DLD1 (cell line): Measurements from ENCODE around the gene RBMS1.

Experiments
- in situ Hi-C: cut with HindIII; loops from 2 replicates; pipeline ENCODE4 v1.10.0; 2017; ENCODE audit warnings: low sequenced_read_pairs

The RBMS1 gene

DNA sequence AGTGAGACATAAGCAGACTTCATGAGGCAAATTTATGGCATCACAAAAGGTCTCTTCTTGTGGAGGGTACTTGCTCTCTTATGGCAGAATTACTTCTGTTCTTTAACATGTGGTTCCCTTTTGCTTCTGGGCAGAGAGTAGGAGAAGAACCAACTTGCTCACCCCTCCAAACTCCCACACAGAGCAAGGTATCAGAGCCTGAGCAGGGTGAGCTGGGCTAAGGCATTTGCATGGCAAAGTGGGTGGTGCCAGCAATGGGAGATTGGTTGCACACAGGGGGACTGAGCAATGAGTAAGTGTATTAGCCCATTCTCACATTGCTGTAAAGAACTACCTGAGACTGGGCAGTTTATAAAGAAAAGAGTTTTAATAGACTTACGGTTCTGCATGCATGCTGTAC, 229.3 kb downstream of the RBMS1 start:
- in situ Hi-C loops, result no loop called here

DNA sequence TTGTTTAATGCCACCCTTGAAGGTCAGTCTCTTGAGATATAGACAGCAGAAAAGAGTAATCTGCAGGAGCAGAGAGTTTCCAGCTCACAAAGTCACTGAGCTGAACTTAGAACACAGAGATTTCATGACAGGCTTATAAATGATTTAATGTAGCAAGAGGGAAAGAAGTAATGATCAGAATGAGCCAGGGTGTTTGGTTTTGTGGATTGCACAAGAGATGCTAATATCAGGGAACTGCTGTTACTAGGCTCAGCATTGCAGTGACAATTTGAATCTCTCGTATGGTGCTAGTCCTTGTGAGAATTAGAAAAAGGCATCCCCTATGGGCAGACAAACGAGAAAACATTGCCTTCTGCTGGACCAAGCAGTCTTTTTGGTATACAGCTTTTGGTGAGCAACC, 231.9 kb downstream of the RBMS1 start:
- in situ Hi-C loops, result no loop called here

DNA sequence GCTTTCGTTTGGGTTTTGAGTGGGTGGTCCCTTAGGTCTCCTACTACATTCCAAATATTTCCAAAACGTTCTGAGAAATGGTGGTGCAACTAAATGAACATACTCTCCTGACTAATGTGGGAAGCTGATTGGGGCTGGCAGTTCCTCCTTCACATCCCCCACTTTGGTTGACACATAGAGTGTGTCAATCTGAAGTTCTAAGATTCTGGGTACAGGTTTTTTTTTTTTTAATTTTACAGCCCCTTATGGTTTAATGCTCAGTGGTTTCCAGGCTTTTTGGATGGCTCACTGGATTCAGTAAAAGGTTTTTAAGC, 235.2 kb downstream of the RBMS1 start:
- in situ Hi-C loops, result no loop called here

DNA sequence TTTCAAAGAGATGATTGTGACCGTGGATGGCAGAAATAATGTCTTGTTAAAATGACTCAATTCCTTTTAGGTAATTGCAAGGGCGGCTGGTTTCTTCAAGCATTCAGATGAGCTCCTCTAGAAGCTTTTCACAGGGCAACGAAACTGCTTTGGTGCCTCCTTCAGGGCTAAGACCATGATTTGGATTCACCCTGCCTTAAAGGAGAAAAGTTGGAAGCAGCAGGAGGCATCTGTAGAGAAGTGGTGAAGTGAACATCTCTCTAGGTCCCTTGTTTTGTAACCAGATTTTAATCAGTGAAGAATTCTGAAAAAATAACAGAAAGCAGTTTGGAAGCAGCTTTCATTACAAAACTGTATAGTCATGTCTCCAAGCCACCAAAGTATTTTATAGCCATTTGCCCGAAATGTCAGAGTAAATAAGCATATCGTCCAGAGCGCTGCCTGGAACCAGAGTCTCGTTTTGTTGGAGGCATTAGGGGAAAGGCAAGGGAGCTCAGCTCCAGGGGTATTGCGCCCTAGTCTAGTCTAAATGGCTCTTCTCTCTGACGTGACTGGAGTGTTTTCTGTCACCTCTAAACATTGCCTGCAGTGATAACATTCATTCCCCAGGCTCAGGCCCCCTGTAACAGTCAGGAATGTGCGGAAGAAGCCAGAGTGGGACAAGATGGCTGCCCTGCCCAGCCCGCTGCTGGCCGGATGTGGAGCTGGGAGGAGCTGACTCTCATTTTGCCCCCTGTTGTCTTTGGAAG, 235.7 kb downstream of the RBMS1 start:
- in situ Hi-C loops, result no loop called here

DNA sequence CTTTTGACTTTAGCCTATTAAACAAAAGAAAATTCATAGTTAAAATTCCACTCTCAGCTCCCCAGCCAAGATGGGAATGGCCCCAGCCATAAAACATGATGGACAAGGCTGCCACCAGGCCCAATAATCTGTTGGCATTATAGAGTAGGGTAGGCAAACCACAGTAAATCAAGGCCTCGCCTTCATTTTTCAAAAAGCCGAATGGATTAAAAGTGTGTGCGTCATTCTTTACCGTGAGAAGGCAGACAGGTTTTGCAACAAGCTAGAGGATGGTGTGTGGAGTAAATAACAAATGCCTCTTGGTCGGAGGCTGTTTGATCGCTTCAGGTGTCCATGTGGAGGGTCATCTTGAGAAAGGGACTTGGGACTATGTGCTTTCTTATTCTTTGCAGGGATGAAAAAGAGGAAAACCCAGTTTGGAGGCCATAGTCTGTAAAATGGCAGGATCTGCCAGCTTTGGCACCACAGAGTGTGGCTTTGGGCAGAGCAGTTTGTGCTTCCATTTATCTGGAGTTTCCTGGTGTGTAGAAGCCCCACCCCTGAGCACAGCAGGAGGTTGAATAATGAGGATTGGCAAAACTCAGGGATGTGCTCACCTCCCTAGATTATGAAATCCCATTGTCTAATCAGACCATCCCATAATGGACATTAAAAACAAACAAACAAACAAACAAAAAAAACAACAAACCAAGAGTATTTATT, 236.4 kb downstream of the RBMS1 start:
- in situ Hi-C loops, result no loop called here

DNA sequence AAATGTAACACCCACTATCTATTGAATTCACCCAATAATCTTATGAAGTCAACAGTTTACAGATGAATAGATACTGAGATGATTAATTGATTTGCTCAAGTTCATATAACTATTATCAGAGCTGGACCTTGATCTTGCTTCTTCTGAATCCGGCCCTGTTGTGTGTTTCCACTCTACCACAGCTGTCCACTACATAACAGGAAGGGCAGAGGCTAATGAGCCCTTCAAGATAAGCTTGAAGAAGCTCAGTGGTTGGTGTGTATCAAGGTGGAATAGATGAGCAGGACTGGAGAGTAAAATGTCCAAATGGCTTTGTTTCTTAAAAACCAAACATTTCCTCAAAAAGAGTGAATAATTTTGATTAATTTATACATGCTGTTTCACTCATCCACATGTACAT, 237.1 kb downstream of the RBMS1 start:
- in situ Hi-C loops, result no loop called here

DNA sequence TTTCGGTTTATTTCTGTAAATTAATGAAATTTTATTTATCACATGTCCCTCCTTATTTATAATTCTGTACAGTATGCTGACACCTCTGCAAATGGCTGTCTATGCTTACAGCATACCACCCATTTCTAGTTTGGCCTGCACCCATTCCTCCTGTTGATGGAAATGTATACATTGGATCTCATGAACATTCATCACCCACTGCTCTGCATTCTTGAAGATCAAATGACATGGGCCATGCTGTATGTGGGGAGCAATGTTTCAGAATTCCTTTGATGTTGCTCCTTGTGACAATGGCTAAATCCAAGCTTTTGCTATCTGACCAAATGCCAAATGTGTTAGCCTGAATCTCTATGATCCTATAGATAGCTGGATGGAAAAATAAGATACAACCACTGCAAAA, 238.2 kb downstream of the RBMS1 start:
- in situ Hi-C loops, result no loop called here

DNA sequence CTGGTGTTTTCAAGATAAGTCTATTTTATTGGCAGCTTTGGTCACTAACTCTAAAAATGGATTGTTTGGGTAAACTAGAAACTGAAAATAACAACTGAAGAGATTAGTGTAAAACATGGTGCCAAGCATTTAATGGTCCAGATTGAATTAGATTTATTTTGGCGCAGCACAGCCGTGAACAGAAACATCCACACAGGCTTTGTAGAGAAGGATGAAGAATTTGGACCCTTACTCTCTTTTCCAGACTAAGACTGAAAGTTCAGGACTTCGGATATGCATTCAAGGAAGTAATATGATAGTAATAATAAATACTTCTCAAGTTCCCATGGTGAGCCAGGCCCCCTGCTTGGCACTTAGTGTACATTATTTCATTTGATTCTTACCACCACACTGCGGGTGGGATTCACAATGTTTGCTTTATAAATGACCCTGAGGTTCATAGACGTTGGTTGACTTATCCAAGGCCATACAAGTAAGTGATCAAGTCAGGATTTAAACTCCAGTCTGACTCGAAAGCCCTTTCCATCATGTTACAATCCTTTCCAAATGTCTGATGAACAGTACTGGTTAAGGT, 239.3 kb downstream of the RBMS1 start:
- in situ Hi-C loops, result no loop called here

DNA sequence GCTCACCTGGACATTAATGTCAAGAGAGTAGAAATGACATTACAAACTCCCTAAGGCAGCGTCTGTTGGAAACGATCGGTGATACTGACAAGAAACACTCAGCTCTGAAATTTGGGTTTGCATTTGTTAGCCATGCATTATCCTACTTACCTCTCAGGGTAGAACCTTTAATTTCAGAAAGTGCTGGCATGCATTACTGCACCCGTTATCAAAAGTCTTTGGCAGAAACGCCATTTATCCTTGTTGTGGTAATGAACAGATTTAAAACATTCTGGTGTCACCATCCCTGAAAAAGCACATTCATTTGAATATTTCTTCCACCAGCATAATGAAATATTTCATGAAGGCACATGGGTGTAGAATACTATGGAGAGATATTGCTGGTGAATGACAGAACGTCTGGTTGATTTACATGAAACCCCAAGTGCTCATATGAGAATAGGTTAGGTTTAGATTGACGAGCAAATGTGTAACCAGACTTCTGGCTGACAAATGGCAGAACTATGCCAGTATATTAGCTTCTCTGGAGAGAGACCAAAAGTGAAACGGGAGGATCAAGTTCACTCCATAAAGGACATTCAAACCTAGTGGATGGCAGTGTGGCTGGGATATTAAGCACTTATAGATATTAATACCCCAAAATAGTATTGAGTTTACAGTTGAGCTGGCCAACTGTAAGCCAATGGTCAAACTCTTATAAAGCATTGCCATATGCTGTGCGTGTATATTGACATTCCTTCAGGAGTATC, 240.0 kb downstream of the RBMS1 start:
- in situ Hi-C loops, result no loop called here

DNA sequence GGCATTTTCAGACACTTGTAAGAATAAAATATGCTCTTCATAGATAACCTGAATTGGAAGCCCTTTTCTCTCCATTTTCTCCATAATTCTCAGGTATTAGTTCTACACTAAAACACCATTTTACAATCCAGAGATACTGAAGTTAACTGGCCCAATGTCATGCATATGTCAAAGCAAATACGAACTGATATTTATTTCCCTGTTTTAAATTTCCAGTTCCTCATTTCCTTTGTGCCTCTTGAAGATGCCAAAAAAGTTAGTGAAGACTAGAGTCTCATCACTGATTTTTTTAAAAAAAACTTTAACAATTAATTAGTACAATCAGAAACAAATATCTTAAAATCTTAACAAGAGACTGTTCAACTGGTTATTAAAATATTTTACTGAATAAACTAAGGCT, 240.7 kb downstream of the RBMS1 start:
- in situ Hi-C loops, result no loop called here

DNA sequence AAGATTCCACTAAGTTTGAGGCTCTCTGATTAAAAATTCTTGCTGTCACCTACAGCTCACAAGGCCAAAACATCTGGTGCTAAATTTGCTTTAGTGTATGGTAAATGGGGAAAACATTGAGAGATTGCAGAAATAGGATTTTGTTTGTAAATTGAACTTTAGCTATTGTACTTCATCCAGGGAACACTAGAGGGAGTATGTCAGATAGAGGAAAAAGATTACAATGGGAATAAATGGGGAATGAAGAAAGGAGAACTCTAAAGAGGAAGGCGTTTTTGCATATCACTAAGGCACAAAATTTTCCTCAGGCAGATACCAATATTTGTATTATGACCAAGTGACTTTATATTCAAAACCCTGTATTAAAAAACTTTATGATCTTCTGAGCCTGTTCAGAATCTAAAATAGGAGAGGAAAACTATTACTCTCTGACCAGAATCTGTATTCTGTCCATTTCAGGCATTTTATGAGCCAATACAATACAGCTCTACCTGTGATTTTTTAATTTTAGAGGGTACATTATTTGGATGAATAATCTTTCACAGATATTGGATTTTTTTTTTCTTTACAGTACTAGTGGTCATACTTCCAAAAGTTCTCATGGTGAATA, 241.2 kb downstream of the RBMS1 start:
- in situ Hi-C loops, result no loop called here

DNA sequence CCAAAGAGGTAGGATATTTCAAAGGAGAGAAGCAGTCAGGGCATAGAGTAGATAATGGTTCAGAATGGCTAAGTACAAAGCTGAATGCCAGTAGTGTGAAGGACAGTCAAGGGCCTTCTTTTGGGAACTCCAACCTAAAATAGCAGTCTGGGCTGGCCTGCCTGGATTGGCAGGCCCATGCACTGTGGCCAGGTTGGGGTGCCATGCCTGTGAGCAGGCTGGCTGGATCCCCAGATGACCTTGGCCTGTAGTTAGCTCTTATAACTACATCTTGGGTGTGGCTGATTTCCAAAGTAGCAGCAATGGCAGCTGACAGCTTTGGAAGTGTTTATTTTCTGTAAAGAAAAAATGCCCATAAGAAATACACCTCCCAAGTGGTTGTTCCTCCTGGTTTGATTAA, 242.0 kb downstream of the RBMS1 start:
- in situ Hi-C loops, result no loop called here

DNA sequence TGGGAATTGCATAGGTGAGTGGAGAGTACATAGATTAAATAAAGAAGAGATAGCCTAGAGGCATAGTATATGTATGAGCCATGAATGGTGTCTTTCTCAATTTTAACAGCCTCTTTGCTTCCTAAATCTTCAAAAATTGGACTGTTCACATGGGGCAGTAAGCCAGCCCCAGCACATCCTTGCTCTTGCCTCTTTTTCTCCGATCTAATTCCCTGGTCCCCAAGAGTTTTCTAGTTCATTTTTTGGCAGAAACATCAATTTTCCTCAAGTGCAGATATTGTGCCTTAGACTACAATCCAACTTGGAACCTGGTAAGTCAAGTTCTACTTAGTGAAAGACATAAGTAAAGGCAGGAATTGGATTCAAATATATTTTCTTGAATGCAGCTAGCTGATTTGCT, 243.7 kb downstream of the RBMS1 start:
- in situ Hi-C loops, result no loop called here

DNA sequence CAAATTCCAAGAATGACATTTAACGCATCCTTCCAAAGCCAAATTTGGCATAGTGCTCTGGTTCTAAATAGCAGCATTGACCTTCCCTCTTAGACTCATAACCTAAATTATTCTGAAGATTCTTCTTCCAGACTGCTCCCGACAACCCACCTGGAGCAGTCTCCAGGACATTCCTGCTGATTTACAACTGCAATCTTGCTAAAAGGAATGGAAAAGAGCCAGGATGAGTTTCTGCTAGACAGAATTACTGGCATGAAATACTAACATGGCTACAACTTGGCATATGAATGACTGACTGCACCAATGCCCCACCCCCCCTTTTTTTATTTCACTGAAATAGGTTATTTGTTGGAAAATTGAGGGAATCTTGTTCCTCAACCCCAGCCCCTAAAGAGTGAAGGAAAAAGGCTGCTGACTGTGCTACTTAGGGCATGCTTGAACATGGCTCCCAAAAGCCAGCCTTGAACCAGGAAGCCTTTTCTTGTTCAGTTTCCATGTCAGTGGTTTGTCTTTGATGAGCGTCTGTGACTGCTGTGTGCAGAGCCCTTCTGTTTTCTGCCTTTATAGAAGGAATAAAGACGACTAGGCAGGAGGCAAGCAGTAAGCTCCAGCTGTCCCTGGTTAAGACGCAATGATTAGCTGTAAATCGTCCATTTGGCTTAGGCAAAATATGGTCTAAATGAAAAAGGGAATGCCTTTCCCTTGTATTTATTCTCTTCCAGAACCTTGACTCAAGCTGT, 246.1 kb downstream of the RBMS1 start:
- in situ Hi-C loops, result no loop called here

DNA sequence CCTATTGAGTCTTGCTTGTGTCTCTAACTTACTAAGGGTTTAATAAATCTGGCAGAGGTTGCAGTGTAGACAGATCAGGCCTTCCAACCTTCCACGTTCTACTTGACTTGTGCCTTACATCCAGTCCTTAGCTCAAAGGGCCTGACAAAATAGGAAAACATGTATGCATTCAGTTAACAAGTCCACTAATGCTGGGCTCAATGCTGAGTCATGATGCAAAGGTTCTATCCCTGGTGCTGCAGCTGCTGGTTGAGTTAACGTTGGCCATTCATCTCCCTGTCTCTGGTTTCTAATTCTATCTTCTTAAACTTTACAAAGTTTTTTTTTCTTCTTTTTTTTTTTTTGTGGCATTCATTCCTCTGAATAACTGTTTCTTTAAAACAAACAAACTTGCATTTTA, 247.3 kb downstream of the RBMS1 start:
- in situ Hi-C loops, result no loop called here

DNA sequence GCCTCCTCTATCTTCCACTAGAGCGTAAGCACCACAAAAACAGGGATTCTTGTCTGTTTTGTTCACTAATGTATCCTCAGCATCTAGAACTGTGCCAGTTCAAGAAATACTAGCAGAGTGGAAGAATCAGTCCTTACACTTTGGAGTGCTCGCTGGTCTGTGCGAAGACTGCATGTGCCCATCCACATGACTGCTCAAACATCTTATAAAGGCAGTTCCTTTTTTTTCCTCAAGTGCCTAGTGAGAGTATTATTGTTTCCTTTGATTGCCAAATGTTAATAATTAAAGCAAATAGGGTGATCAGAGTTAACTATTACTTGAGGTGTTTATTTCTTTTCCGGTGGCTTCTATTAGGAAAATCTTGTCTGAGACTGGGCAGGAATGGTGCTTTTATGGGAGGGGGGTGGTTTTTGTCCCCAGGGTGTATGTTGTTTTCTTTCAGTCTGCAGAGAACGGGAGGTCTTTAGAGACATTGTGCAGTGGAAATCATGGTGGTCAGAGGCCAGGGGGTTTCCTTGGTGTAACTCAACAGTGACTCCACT, 247.9 kb downstream of the RBMS1 start:
- in situ Hi-C loops, result no loop called here

DNA sequence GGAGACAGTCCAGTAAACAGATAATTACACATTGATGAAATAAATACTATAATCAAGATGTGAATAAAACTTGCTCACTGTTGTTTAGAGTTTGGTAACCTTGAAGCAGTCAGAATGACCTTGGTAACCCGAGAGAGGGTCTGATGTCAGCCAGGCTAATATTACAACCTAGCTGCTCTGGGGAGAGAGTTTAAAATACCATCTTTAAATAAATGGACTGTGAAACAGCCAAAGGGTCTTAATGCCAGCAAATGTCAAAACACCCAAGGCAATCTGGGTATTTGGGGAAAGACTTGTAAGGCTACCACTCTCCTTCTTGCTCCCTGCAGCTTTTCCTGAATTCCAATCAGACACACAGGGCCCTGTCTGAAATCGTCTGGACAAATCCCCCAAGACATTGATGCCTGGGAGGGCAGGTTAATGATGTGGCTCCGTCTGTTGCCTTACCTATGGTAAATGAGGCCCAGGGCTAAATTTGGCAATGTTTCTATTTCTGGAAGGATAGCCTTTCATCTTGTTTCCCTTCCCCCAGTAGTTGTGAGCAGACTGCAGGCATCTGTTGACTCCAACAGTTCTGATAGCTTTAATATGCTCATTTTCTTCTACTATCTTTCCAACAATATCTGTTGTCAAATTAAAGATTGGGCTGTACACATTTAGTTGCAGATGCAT, 250.6 kb downstream of the RBMS1 start:
- in situ Hi-C loops, result no loop called here

DNA sequence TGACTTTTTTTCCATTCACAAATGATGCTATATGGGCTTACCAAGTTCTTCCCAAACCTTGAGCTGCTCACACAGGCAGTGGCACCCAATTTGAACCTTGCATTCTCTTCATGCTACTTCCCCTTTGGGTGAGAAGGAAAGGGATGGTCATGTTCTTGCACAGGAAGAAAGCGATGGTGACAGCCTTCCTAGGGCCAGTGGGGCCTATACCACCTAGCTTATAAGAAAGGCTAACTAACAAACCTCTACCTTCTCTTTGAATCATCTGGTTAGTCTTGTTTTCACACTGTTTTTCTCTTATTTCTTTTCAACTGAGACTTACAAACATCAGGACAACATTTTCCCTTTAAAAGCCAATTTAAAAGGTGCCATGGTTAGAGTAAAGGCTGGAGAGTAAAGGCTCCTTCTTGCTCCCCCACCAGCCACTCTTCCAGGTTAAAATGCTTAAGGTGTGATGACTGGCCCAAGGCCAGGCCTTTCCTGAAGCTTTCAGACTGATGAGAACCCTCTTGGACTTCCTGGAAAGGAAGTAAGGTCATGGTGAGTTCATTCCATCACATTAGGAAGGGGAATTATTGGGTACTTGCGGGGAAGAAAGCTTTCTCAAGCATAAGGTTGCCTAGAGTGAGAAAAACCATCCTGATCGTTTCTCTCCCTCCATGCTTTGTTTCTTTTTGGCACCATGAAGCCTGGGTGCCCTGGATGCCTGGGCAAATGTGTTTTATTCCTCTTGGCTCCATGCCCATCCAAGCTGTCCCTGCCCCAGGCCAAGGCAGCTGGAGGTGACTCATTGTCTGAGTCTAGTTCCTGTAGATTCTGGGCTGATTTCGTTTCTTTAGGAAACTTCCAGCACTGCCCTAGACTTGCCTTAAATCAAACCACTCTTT, 252.1 kb downstream of the RBMS1 start:
- in situ Hi-C loops, result no loop called here

DNA sequence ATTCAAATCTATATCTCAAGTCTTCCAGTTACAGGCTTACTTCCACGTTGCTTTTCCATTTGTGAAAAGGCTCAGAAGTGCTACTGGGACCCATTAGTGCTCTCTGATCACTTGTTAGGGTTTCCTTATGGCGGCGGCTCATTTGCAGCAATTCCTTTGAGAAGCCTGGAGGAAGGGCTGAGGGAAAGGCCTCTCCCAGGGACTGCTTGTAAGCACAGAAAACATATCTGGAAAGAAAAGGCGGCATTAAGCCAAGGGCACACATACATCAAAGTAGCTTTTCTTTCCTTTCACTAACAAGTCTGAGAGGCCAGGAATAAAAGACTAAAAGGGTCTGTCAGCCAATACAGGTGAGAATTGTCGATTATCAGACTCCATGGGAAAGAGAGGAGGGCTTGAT, 254.2 kb downstream of the RBMS1 start:
- in situ Hi-C loops, result no loop called here
